Measurements from ENCODE around the gene RFX5. TPM values are rescaled to one million over a fixed set of nuclear protein-coding genes. Genes with fewer than 3 reads are reported as not detected.

RFX5 gene
- polyA plus RNA-seq, 2 of the 4 experiments (the other 2 are of a cell fraction), result 55.9 to 60.1 TPM

DNA sequence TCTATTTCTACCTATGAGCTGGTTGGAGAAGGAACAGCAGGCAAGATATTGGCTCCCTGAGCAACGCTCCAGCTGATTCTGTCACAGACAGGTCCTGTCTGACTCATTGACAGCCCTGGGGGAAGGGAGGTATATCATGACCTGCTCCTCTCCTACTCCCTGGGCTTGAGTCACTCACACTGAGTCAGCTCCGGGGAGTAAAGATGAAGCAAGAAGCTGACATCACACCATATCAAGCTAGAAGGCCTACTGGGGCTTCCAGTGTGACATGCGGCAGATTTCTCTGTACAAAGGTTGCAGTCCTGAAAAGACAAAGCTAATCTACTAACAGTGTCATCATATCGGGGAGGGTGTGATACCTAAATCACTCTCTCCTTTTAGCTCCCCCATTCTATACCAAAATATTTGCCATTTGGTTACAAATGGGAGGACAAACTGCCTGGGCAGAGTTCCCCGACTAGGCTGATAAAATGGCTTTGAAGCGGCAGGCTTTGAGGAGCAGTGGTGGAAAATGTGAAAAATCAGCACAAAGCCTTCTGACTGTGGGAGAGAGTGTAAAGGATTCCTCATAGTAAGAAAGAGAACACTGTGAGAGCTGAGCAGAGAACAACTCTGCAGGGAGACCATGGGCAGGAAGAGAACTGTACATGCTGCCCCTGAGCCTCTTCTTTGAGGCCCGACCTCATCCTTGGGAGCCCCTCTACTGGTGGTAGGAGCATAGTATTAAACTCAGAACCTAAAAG lies 35.3 kb downstream of the RFX5 start (continued):
- TF ChIP-seq, protein P1, sequence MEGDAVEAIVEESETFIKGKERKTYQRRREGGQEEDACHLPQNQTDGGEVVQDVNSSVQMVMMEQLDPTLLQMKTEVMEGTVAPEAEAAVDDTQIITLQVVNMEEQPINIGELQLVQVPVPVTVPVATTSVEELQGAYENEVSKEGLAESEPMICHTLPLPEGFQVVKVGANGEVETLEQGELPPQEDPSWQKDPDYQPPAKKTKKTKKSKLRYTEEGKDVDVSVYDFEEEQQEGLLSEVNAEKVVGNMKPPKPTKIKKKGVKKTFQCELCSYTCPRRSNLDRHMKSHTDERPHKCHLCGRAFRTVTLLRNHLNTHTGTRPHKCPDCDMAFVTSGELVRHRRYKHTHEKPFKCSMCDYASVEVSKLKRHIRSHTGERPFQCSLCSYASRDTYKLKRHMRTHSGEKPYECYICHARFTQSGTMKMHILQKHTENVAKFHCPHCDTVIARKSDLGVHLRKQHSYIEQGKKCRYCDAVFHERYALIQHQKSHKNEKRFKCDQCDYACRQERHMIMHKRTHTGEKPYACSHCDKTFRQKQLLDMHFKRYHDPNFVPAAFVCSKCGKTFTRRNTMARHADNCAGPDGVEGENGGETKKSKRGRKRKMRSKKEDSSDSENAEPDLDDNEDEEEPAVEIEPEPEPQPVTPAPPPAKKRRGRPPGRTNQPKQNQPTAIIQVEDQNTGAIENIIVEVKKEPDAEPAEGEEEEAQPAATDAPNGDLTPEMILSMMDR (IDR thresholded peaks at IDR 0.05), result no peak
- no peak for TF ChIP-seq HOXA7 (CRISPR knock-in tag; IDR thresholded peaks at IDR 0.05)
- peak; percentile 81; the same call in 1 of the 2 replicates for TF ChIP-seq GATA3 (IDR thresholded peaks at IDR 0.05; ENCODE audit: borderline replicate concordance)
- no peak for TF ChIP-seq KDM5A (IDR thresholded peaks at IDR 0.05)
- no peak for TF ChIP-seq RNF2 (IDR thresholded peaks at IDR 0.05; ENCODE audit: borderline replicate concordance, low read depth)
- no peak for TF ChIP-seq POLR2AphosphoS2 (conservative IDR thresholded peaks at IDR 0.05; ENCODE audit: low read length)
- TF ChIP-seq, protein P2, sequence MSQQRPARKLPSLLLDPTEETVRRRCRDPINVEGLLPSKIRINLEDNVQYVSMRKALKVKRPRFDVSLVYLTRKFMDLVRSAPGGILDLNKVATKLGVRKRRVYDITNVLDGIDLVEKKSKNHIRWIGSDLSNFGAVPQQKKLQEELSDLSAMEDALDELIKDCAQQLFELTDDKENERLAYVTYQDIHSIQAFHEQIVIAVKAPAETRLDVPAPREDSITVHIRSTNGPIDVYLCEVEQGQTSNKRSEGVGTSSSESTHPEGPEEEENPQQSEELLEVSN (IDR thresholded peaks at IDR 0.05; ENCODE audit: borderline replicate concordance, low read depth), result no peak
- TF ChIP-seq CHD2 (IDR thresholded peaks at IDR 0.05; ENCODE audit: low read length, partially characterized antibody), result no peak
- TF ChIP-seq, protein P3, sequence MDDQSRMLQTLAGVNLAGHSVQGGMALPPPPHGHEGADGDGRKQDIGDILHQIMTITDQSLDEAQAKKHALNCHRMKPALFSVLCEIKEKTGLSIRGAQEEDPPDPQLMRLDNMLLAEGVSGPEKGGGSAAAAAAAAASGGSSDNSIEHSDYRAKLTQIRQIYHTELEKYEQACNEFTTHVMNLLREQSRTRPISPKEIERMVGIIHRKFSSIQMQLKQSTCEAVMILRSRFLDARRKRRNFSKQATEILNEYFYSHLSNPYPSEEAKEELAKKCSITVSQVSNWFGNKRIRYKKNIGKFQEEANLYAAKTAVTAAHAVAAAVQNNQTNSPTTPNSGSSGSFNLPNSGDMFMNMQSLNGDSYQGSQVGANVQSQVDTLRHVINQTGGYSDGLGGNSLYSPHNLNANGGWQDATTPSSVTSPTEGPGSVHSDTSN (IDR thresholded peaks at IDR 0.05), result peak; percentile 90
- TF ChIP-seq MAZ (IDR thresholded peaks at IDR 0.05; ENCODE audit: borderline replicate concordance, low read depth, low read length), result no peak
- no peak; a peak in 1 of 5 replicates for TF ChIP-seq EP300 (IDR thresholded peaks at IDR 0.05)
- TF ChIP-seq TP53 (CRISPR knock-in tag; IDR thresholded peaks at IDR 0.05), result no peak
- TF ChIP-seq HOXB5 (CRISPR knock-in tag; IDR thresholded peaks at IDR 0.05), result no peak
- TF ChIP-seq RCOR1 (IDR thresholded peaks at IDR 0.05; ENCODE audit: low read depth, low read length), result no peak
- TF ChIP-seq, protein P4, sequence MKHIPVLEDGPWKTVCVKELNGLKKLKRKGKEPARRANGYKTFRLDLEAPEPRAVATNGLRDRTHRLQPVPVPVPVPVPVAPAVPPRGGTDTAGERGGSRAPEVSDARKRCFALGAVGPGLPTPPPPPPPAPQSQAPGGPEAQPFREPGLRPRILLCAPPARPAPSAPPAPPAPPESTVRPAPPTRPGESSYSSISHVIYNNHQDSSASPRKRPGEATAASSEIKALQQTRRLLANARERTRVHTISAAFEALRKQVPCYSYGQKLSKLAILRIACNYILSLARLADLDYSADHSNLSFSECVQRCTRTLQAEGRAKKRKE (CRISPR knock-in tag; IDR thresholded peaks at IDR 0.05; ENCODE audit: low read depth), result no peak
- no peak for TF ChIP-seq HDAC2 (IDR thresholded peaks at IDR 0.05)

DNA sequence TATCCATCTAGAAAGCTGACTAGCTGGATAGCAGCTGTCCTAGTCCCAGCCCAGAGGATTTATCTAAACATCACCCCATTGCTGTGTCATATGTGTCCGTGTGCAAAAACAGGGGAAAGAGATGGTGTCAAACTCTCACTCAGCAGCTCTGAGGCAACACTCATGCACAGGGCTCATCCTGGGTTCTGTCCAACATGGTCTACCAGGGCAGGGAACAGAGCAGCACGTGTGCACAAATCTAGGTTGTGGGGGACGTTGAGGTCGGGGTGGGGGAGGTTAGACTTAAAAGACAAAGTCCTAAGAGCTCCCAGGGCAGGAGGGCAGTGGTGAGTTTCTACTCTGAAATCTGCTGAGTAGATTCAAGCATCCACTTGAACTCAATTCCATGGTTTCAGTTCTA lies 36.0 kb downstream of the RFX5 start:
- ATAC-seq (peak in 1 of 2 experiments; percentile 15; a peak in 1 of 6 replicates), DNase-seq (ENCODE audit: low read depth in 1 of 2, low spot score in 1 of 2) (no peak), FAIRE-seq (no peak)
- no peak for TF ChIP-seq CBX8 (IDR thresholded peaks at IDR 0.05)
- no peak for TF ChIP-seq HDAC2 (IDR thresholded peaks at IDR 0.05)
- TF ChIP-seq SMC3 (IDR thresholded peaks at IDR 0.05), result no peak
- TF ChIP-seq MAZ (IDR thresholded peaks at IDR 0.05; ENCODE audit: borderline replicate concordance, low read depth, low read length), result no peak
- no peak for TF ChIP-seq CHD2 (IDR thresholded peaks at IDR 0.05; ENCODE audit: low read length, partially characterized antibody)
- TF ChIP-seq, protein P5, sequence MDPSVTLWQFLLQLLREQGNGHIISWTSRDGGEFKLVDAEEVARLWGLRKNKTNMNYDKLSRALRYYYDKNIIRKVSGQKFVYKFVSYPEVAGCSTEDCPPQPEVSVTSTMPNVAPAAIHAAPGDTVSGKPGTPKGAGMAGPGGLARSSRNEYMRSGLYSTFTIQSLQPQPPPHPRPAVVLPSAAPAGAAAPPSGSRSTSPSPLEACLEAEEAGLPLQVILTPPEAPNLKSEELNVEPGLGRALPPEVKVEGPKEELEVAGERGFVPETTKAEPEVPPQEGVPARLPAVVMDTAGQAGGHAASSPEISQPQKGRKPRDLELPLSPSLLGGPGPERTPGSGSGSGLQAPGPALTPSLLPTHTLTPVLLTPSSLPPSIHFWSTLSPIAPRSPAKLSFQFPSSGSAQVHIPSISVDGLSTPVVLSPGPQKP (IDR thresholded peaks at IDR 0.05; ENCODE audit: low read depth, low read length), result no peak
- TF ChIP-seq, protein P3 (IDR thresholded peaks at IDR 0.05), result no peak
- no peak for TF ChIP-seq MYC (IDR thresholded peaks at IDR 0.05; ENCODE audit: borderline replicate concordance, low read length)
- no peak for TF ChIP-seq NPAS2 (CRISPR knock-in tag; IDR thresholded peaks at IDR 0.05; ENCODE audit: borderline replicate concordance)
- TF ChIP-seq REST (IDR thresholded peaks at IDR 0.05), result no peak
- Histone ChIP-seq H3K9me3 (no peaks in the 10 kb centered on the region), H3K4me1 (peaks cover 44% of the 10 kb centered on the region), H3K4me2 (peak overlapping the region; percentile 34; the same call in 2 of the 3 replicates), H3K27ac (no peak overlapping the region), H3K4me3 (no peak overlapping the region)
- WGBS (ENCODE audit: missing lambda C conversion rate), result 36% methylated on average over 3 of the region's 4 CpGs
- POLR2A ChIA-PET, result interaction anchor here (0.6 to 2.7 kb wide), 8 partner anchors 10 to 146 kb away, joined by 3 to 13 read pairs (median 6); partner anchors contain the start of genes PI4KB, PSMB4 and ZNF687
- CTCF ChIA-PET, result interaction anchor here (0.9 to 42.1 kb wide), 14 partner anchors 10 to 95 kb away, joined by 3 to 831 read pairs (median 4); no protein-coding TSS in a partner anchor
